Upper lobe of right lung (tissue), 1 donor: Measurements from ENCODE around the gene INSYN2B. TPM values are rescaled to one million over a fixed set of nuclear protein-coding genes. Genes with fewer than 3 reads are reported as not detected.
"Not testable (repeated sequence)": the region's sequence is repeated elsewhere in the genome, so short reads cannot be mapped to it uniquely, and the experiment has no call there.

Experiments used
- ATAC-seq: fragments of 200-7000 bp; cut with Tn5 transposase; one replicate; pipeline ENCODE4 v1.9.1; 2020; ENCODE audit warnings: mild to moderate bottlenecking, moderate library complexity
- DNase-seq: peaks from one replicate; pipeline ENCODE4 v3.0.0-alpha.2; 2020
- H3K27ac ChIP-seq: fragments of 200-600 bp; one replicate; pipeline ENCODE4 v1.8.0; 2022
- H3K27me3 ChIP-seq: fragments of 200-600 bp; one replicate; pipeline ENCODE4 v1.8.0; 2022; ENCODE audit warnings: mild to moderate bottlenecking
- H3K36me3 ChIP-seq: fragments of 200-600 bp; one replicate; pipeline ENCODE4 v1.8.0; 2022
- H3K4me1 ChIP-seq: fragments of 200-600 bp; one replicate; pipeline ENCODE4 v1.8.0; 2022
- H3K4me3 ChIP-seq: fragments of 200-600 bp; one replicate; pipeline ENCODE4 v1.8.0; 2022; ENCODE audit warnings: mild to moderate bottlenecking
- H3K9me3 ChIP-seq: fragments of 200-600 bp; one replicate; pipeline ENCODE4 v1.8.0; 2022
- CTCF ChIP-seq: fragments of 200-600 bp; IDR thresholded peaks from one replicate; pipeline ENCODE4 v1.8.0; 2022; ENCODE audit warnings: antibody characterized with exemption
- intact Hi-C: fragments of 100-400 bp; cut with DNase I; formaldehyde crosslinking; loops from one replicate; pipeline ENCODE4 v1.11.0; 2022
- total RNA-seq: library from RNA; stranded (reverse); fragmentation: NEBNext Ultra II Directional; extraction: Animal tissue kit (Norgen Biotek cat#: 25700); gene quantifications from one replicate; pipeline ENCODE4 v1.2.1, GENCODE V29; 2021
- donor health status: DM: no; HTN: yes; CAD: no; lungs with severe emphysema.

INSYN2B gene
- total RNA-seq, 1 donor from 2014 or later: 0.17 TPM

- H3K9me3 ChIP-seq: no peaks in the 10 kb centered on the region
- TF ChIP-seq CTCF: no peak
- no peak overlapping the region for H3K4me3 ChIP-seq
- no peaks in the 10 kb centered on the region for H3K4me1 ChIP-seq
- DNase-seq (no peak), ATAC-seq (no peak)
- H3K36me3 ChIP-seq: no peaks in the 10 kb centered on the region
- no peak overlapping the region for H3K27ac ChIP-seq
- no peaks in the 10 kb centered on the region for H3K27me3 ChIP-seq
- intact Hi-C loops: no loop called here
These were observed 142.6 kb downstream of the INSYN2B start for GRCh38 chr5:169837686-169838085.

GRCh38 chr5:169836835-169837536 is 143.3 kb downstream of the INSYN2B start:
- Histone ChIP-seq H3K4me3 (no peak overlapping the region), H3K27ac (no peak overlapping the region), H3K27me3 (no peaks in the 10 kb centered on the region), H3K36me3 (no peaks in the 10 kb centered on the region), H3K4me1 (no peaks in the 10 kb centered on the region), H3K9me3 (no peaks in the 10 kb centered on the region)
- ATAC-seq (no peak), DNase-seq (no peak)
- TF ChIP-seq CTCF: no peak
- intact Hi-C loops: no loop called here

- H3K4me1 ChIP-seq, ATAC-seq, H3K4me3 ChIP-seq, H3K9me3 ChIP-seq, H3K27me3 ChIP-seq, DNase-seq, intact Hi-C loops, H3K36me3 ChIP-seq, H3K27ac ChIP-seq: not testable (repeated sequence)
These were observed 145.8 kb downstream of the INSYN2B start for GRCh38 chr5:169834540-169834939.

GRCh38 chr5:169833681-169834292 is 146.5 kb downstream of the INSYN2B start:
- H3K27me3 ChIP-seq, ATAC-seq, H3K4me3 ChIP-seq, H3K4me1 ChIP-seq, H3K9me3 ChIP-seq, H3K27ac ChIP-seq, intact Hi-C loops, H3K36me3 ChIP-seq, DNase-seq: not testable (repeated sequence)

GRCh38 chr5:169832845-169833244 is 147.4 kb downstream of the INSYN2B start:
- no peaks in the 10 kb centered on the region for H3K9me3 ChIP-seq
- no peak for TF ChIP-seq CTCF
- no peak overlapping the region for H3K27ac ChIP-seq
- ATAC-seq (no peak), DNase-seq (no peak)
- H3K4me3 ChIP-seq: no peak overlapping the region
- no peaks in the 10 kb centered on the region for H3K4me1 ChIP-seq
- intact Hi-C loops: no loop called here
- no peaks in the 10 kb centered on the region for H3K27me3 ChIP-seq
- no peaks in the 10 kb centered on the region for H3K36me3 ChIP-seq

- intact Hi-C loops: no loop called here
- ATAC-seq (no peak), DNase-seq (no peak)
- Histone ChIP-seq H3K27me3 (no peaks in the 10 kb centered on the region), H3K9me3 (no peaks in the 10 kb centered on the region), H3K36me3 (no peaks in the 10 kb centered on the region), H3K4me1 (no peaks in the 10 kb centered on the region), H3K27ac (no peak overlapping the region), H3K4me3 (no peak overlapping the region)
- TF ChIP-seq CTCF: no peak
These were observed 148.0 kb downstream of the INSYN2B start for GRCh38 chr5:169832304-169832703.
